SU-DHL-6 (cell line): ENCODE results near the gene TMEM131.

Source experiments
- H2AFZ ChIP-seq: fragments of 200-600 bp; sonication (generic); 2 replicates; pipeline ENCODE4 v1.6.1; 2014; ENCODE audit warnings: low read depth, mild to moderate bottlenecking, moderate library complexity, mixed read lengths, antibody characterized with exemption, low read length; ENCODE audit not compliant: severe bottlenecking
- H3F3A ChIP-seq: fragments of 200-600 bp; shearing (Covaris generic); 2 replicates; pipeline ENCODE4 v1.6.0; 2016; ENCODE audit warnings: antibody characterized with exemption, mild to moderate bottlenecking; ENCODE audit not compliant: insufficient read depth
- H3K27ac ChIP-seq: fragments of 200-600 bp; sonication (generic); 2 replicates; pipeline ENCODE4 v1.5.1; 2016; ENCODE audit warnings: low read depth, mild to moderate bottlenecking, low read length, moderate library complexity, mixed read lengths
- H3K27me3 ChIP-seq: fragments of 200-600 bp; sonication (generic), shearing (Covaris generic); 2 replicates; pipeline ENCODE4 v1.6.0; 2014; ENCODE audit warnings: mild to moderate bottlenecking, low read length
- H3K36me3 ChIP-seq: fragments of 200-600 bp; sonication (generic); 2 replicates; pipeline ENCODE4 v1.6.1; 2014; ENCODE audit warnings: mild to moderate bottlenecking, low read length, mixed read lengths
- H3K4me2 ChIP-seq: fragments of 300-600, 200-600 bp; shearing (Covaris generic), sonication (generic); 2 replicates; pipeline ENCODE4 v1.6.0; 2014; ENCODE audit warnings: low read length, low read depth, mild to moderate bottlenecking; ENCODE audit not compliant: poor library complexity, severe bottlenecking
- H3K4me3 ChIP-seq: fragments of 200-600 bp; sonication (generic); 2 replicates; pipeline ENCODE4 v1.5.1; 2014; ENCODE audit warnings: antibody characterized with exemption, low read length, mild to moderate bottlenecking, mixed read lengths; ENCODE audit not compliant: insufficient read depth, poor library complexity, severe bottlenecking
- H3K79me2 ChIP-seq: fragments of 200-600 bp; sonication (generic); 2 replicates; pipeline ENCODE4 v1.6.1; 2014; ENCODE audit warnings: mild to moderate bottlenecking, low read length, moderate library complexity; ENCODE audit not compliant: insufficient read depth
- H3K9ac ChIP-seq: fragments of 200-600 bp; sonication (generic); 2 replicates; pipeline ENCODE4 v1.7.0; 2014; ENCODE audit warnings: mild to moderate bottlenecking, low read length
- H3K9me2 ChIP-seq: fragments of 200-600 bp; sonication (generic); replicated peaks from 2 replicates; pipeline ENCODE4 v1.6.1; 2014; ENCODE audit warnings: low read length; ENCODE audit not compliant: insufficient read depth
- H3K9me3 ChIP-seq: fragments of 200-600 bp; sonication (generic); 2 replicates; pipeline ENCODE4 v1.6.1; 2014; ENCODE audit warnings: low read length, mixed read lengths; ENCODE audit not compliant: insufficient read depth
- H4K20me1 ChIP-seq: fragments of 200-600 bp; sonication (generic); 2 replicates; pipeline ENCODE4 v1.6.1; 2014; ENCODE audit warnings: low read depth, mild to moderate bottlenecking, antibody characterized with exemption, low read length, moderate library complexity, mixed read lengths
- EZH2phosphoT487 ChIP-seq: fragments of 200-600 bp; sonication (generic), shearing (Covaris generic); conservative IDR thresholded peaks from 2 replicates; pipeline ENCODE4 v1.6.1; 2018; ENCODE audit warnings: mild to moderate bottlenecking, antibody characterized with exemption, low read length, moderate library complexity, mixed read lengths
- TF ChIP-seq, protein P1 (sequence below): fragments of 200-600 bp; sonication (generic); IDR thresholded peaks from one replicate; pipeline ENCODE4 v1.5.1; 2017; ENCODE audit warnings: antibody characterized with exemption, mild to moderate bottlenecking, low read length, moderate library complexity; ENCODE audit not compliant: insufficient read depth, poor library complexity, severe bottlenecking

TMEM131 gene

DNA sequence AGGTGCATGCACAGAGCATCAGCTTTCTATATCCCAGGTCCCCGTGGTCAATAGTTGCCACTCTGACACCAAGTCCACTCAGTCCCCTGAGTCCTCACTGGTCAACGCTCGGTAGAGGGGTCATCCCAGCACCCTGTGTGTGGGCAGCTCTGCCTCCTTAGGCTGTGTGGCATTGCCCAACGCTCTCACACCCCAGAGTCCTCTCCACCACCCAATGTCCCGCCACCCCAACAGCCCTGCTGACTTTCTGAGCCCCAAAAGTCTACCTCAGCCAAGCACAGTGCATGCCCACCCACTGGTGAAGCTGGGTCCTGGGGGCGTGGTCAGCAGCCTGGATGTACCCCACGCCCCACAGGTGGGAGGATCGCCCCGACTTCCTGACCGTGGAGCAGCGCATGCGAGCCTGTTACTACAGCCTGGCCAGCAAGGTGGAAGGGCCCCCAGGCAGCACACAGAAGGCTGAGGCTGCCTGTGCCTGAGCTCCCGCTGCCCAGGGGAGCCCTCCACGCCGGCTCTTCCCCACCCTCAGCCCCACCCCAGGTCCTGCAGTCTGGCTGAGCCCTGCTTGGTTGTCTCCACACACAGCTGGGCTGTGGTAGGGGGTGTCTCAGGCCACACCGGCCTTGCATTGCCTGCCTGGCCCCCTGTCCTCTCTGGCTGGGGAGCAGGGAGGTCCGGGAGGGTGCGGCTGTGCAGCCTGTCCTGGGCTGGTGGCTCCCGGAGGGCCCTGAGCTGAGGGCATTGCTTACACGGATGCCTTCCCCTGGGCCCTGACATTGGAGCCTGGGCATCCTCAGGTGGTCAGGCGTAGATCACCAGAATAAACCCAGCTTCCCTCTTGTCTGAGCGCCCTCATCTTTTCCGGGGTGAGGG is 256.5 kb downstream of the TMEM131 start:
- Histone ChIP-seq H3F3A (no peaks in the 10 kb centered on the region), H3K79me2 (no peaks in the 10 kb centered on the region), H3K9ac (no peak overlapping the region), H3K36me3 (no peaks in the 10 kb centered on the region), H3K4me2 (no peak overlapping the region), H4K20me1 (no peaks in the 10 kb centered on the region), H3K9me3 (no peaks in the 10 kb centered on the region), H3K27me3 (no peaks in the 10 kb centered on the region), H3K9me2 (no peaks in the 10 kb centered on the region), H3K27ac (no peak overlapping the region), H2AFZ (no peak overlapping the region), H3K4me3 (no peak overlapping the region)
- TF ChIP-seq, protein P1, sequence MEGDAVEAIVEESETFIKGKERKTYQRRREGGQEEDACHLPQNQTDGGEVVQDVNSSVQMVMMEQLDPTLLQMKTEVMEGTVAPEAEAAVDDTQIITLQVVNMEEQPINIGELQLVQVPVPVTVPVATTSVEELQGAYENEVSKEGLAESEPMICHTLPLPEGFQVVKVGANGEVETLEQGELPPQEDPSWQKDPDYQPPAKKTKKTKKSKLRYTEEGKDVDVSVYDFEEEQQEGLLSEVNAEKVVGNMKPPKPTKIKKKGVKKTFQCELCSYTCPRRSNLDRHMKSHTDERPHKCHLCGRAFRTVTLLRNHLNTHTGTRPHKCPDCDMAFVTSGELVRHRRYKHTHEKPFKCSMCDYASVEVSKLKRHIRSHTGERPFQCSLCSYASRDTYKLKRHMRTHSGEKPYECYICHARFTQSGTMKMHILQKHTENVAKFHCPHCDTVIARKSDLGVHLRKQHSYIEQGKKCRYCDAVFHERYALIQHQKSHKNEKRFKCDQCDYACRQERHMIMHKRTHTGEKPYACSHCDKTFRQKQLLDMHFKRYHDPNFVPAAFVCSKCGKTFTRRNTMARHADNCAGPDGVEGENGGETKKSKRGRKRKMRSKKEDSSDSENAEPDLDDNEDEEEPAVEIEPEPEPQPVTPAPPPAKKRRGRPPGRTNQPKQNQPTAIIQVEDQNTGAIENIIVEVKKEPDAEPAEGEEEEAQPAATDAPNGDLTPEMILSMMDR, result no peak
- TF ChIP-seq EZH2phosphoT487, result no peak

DNA sequence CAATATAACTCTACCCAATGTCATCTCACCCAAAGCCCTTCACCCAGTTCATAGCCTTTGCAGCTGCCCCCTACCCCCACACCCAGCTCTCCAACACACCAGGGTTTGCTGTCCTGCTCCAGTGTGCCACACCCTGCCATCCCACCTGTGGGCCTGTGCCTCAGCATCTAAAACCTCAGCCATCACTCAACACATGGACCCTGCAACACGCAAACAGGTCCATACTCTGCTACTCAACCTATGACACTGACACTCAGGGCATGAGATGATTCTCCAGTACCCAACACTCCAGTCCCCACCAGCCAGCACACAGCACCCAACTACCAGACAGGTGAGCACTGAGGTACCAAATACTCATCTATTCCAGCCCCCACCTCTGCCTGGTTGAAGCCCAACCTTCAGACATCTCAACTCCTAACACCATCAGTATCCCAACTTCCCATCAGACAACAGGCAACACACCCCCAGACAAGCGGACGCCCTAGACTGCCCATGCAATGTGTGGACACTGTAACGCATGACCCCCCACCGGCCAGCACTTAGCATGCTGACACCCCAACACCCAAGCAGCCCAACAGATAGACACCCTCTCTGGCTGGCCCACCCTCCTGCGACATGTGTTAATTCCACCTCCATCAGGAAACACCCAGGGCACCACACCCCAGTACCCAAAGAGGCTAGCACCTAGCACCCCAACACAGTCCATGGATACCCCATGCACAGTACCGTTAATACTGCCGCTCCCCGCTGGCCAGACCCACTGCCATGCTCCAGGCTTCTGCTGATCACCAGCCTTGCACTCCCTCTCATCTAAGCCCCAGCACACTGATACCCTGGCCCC is 257.3 kb downstream of the TMEM131 start:
- no peak overlapping the region for H3K27ac ChIP-seq
- no peak overlapping the region for H2AFZ ChIP-seq
- no peaks in the 10 kb centered on the region for H3K9me2 ChIP-seq
- TF ChIP-seq, protein P1, result no peak
- no peak for TF ChIP-seq EZH2phosphoT487
- H3K4me2 ChIP-seq, result no peak overlapping the region
- no peaks in the 10 kb centered on the region for H3F3A ChIP-seq
- H3K9ac ChIP-seq, result no peak overlapping the region
- no peaks in the 10 kb centered on the region for H3K27me3 ChIP-seq
- no peaks in the 10 kb centered on the region for H4K20me1 ChIP-seq
- H3K79me2 ChIP-seq, result no peaks in the 10 kb centered on the region
- H3K36me3 ChIP-seq, result no peaks in the 10 kb centered on the region
- H3K4me3 ChIP-seq, result no peak overlapping the region
- H3K9me3 ChIP-seq, result no peaks in the 10 kb centered on the region

DNA sequence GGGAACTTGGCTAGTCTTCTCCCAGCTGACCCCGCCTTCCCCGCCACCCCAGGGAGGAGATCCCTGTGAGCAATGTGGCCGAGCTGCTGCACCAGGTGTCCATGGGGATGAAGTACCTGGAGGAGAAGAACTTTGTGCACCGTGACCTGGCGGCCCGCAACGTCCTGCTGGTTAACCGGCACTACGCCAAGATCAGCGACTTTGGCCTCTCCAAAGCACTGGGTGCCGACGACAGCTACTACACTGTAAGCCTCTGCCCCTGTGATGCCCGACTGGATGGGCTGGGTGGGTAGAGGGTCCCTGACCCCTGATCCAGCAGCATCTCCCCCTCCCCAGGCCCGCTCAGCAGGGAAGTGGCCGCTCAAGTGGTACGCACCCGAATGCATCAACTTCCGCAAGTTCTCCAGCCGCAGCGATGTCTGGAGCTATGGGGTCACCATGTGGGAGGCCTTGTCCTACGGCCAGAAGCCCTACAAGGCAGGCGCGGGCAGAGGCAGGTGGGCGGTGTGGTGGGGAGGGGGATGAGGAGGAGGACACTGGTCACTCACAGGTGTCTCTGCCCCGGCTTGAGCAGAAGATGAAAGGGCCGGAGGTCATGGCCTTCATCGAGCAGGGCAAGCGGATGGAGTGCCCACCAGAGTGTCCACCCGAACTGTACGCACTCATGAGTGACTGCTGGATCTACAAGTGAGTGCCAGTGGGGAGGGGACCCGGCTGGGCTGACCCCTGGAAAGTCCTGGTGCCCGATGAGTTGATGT is 258.1 kb downstream of the TMEM131 start:
- Histone ChIP-seq H3K27ac (no peak overlapping the region), H3K9me3 (no peaks in the 10 kb centered on the region), H3K36me3 (no peaks in the 10 kb centered on the region), H2AFZ (no peak overlapping the region), H3K9ac (no peak overlapping the region), H3K4me3 (no peak overlapping the region), H3K4me2 (no peak overlapping the region), H3K79me2 (no peaks in the 10 kb centered on the region), H3K9me2 (no peaks in the 10 kb centered on the region), H4K20me1 (no peaks in the 10 kb centered on the region), H3F3A (no peaks in the 10 kb centered on the region), H3K27me3 (no peaks in the 10 kb centered on the region)
- TF ChIP-seq EZH2phosphoT487, result no peak
- TF ChIP-seq, protein P1, result no peak
